Mammary epithelial cell (primary cell): ENCODE measurements around the gene VSIR.

Experiments used
- CTCF ChIP-seq, 2 donors: IDR thresholded peaks in 1 of 2; conservative IDR thresholded peaks in 1 of 2; 2 replicates each; pipeline ENCODE4 v1.5.1; 2011 to 2012; ENCODE audit warnings: inconsistent platforms in 2 of 2, low read length in 2 of 2, mild to moderate bottlenecking in 2 of 2, control low read depth in 1 of 2, low read depth in 1 of 2; ENCODE audit not compliant: insufficient read depth in 1 of 2; ENCODE audit errors: extremely low read depth in 1 of 2
- EZH2 ChIP-seq: IDR thresholded peaks from 2 replicates; pipeline ENCODE4 v1.6.1; 2012; ENCODE audit warnings: low read length, inconsistent platforms, borderline replicate concordance

GRCh38 chr10:71814922-71815411 lies 41.6 kb upstream of the VSIR start:
- no peak for TF ChIP-seq CTCF (conservative IDR thresholded peaks at IDR 0.05 in 1 of 2, IDR thresholded peaks at IDR 0.05 in 1 of 2; ENCODE audit: extremely low read depth in 1 of 2, insufficient read depth in 1 of 2, low read depth in 1 of 2, low read length in 2 of 2)
- TF ChIP-seq EZH2: no peak
